ENCODE results near the gene APOH. TPM values are rescaled to one million over a fixed set of nuclear protein-coding genes. Genes with fewer than 3 reads are reported as not detected.

APOH gene
- total and polyA plus RNA-seq, 2 of the 13 experiments (the other 11 are each of a cell fraction or from before 2014, with no cell fraction given), result 4,846 to 5,748 TPM

DNA sequence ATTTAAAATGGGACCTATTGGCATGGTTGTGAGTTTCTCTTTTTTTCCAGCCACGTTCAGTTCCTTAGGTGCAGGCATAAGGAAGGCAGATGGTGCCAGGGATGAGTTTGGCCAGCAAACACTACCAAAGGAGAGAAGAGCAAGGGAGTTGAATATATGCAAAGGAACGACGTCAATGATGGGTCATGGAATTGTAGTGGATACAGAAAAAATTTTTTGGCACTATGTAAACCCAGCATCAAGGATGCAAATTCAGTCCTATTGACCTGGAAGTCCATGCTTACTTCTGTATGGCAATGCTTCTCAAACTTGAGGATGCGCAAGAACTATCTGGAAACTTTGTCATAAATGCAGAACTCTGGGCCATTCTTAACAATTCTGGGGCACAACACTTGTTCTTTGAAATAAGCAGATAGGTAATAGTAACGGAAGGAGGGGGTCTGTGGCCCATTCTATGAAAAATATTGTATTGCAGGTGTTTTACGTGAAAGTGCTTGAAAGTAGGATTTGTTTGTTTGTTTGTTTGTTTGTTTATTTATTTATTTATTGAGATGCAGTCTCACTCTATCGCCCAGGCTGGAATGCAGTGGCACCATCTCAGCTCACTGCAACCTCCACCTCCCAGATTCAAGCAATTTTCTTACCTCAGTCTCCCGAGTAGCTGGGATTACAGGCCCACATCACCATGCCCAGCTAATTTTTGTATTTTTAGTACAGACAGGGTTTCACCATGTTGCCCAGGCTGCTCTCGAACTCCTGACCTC, 18.0 kb downstream of the APOH start (continued):
- TF ChIP-seq, protein P1, sequence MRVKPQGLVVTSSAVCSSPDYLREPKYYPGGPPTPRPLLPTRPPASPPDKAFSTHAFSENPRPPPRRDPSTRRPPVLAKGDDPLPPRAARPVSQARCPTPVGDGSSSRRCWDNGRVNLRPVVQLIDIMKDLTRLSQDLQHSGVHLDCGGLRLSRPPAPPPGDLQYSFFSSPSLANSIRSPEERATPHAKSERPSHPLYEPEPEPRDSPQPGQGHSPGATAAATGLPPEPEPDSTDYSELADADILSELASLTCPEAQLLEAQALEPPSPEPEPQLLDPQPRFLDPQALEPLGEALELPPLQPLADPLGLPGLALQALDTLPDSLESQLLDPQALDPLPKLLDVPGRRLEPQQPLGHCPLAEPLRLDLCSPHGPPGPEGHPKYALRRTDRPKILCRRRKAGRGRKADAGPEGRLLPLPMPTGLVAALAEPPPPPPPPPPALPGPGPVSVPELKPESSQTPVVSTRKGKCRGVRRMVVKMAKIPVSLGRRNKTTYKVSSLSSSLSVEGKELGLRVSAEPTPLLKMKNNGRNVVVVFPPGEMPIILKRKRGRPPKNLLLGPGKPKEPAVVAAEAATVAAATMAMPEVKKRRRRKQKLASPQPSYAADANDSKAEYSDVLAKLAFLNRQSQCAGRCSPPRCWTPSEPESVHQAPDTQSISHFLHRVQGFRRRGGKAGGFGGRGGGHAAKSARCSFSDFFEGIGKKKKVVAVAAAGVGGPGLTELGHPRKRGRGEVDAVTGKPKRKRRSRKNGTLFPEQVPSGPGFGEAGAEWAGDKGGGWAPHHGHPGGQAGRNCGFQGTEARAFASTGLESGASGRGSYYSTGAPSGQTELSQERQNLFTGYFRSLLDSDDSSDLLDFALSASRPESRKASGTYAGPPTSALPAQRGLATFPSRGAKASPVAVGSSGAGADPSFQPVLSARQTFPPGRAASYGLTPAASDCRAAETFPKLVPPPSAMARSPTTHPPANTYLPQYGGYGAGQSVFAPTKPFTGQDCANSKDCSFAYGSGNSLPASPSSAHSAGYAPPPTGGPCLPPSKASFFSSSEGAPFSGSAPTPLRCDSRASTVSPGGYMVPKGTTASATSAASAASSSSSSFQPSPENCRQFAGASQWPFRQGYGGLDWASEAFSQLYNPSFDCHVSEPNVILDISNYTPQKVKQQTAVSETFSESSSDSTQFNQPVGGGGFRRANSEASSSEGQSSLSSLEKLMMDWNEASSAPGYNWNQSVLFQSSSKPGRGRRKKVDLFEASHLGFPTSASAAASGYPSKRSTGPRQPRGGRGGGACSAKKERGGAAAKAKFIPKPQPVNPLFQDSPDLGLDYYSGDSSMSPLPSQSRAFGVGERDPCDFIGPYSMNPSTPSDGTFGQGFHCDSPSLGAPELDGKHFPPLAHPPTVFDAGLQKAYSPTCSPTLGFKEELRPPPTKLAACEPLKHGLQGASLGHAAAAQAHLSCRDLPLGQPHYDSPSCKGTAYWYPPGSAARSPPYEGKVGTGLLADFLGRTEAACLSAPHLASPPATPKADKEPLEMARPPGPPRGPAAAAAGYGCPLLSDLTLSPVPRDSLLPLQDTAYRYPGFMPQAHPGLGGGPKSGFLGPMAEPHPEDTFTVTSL (CRISPR knock-in tag; IDR thresholded peaks at IDR 0.05; ENCODE audit: borderline replicate concordance), result no peak
- TF ChIP-seq, protein P2, sequence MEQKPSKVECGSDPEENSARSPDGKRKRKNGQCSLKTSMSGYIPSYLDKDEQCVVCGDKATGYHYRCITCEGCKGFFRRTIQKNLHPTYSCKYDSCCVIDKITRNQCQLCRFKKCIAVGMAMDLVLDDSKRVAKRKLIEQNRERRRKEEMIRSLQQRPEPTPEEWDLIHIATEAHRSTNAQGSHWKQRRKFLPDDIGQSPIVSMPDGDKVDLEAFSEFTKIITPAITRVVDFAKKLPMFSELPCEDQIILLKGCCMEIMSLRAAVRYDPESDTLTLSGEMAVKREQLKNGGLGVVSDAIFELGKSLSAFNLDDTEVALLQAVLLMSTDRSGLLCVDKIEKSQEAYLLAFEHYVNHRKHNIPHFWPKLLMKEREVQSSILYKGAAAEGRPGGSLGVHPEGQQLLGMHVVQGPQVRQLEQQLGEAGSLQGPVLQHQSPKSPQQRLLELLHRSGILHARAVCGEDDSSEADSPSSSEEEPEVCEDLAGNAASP (CRISPR knock-in tag; IDR thresholded peaks at IDR 0.05; ENCODE audit: borderline replicate concordance), result peak; percentile 30; the same call in 1 of the 2 replicates
- TF ChIP-seq SKI (IDR thresholded peaks at IDR 0.05; ENCODE audit: partially characterized antibody), result no peak
- TF ChIP-seq DRAP1 (CRISPR knock-in tag; IDR thresholded peaks at IDR 0.05), result no peak
- no peak for TF ChIP-seq ATF7 (IDR thresholded peaks at IDR 0.05)
- no peak for TF ChIP-seq ATF7 (CRISPR knock-in tag; IDR thresholded peaks at IDR 0.05)
- peak; percentile 60; the same call in 1 of the 2 replicates for TF ChIP-seq FOXP4 (CRISPR knock-in tag; IDR thresholded peaks at IDR 0.05)
- no peak for TF ChIP-seq ZSCAN20 (CRISPR knock-in tag; IDR thresholded peaks at IDR 0.05; ENCODE audit: borderline replicate concordance)
- no peak for TF ChIP-seq NPAS2 (CRISPR knock-in tag; IDR thresholded peaks at IDR 0.05; ENCODE audit: borderline replicate concordance)
- no peak for TF ChIP-seq ZNF558 (CRISPR knock-in tag; IDR thresholded peaks at IDR 0.05; ENCODE audit: borderline replicate concordance)
- no peak for TF ChIP-seq NONO (IDR thresholded peaks at IDR 0.05)
- TF ChIP-seq NONO (CRISPR knock-in tag; conservative IDR thresholded peaks at IDR 0.05), result no peak; the same call in 1 of the 2 replicates
- no peak for TF ChIP-seq ZNF800 (CRISPR knock-in tag; IDR thresholded peaks at IDR 0.05)
- no peak for TF ChIP-seq ZNF550 (CRISPR knock-in tag; IDR thresholded peaks at IDR 0.05; ENCODE audit: borderline replicate concordance)
- 0 out of 2 replicates have a peak, but pooled peaks have one; percentile 1 for TF ChIP-seq ZMAT3 (CRISPR knock-in tag; conservative IDR thresholded peaks at IDR 0.05)
- TF ChIP-seq LCORL (IDR thresholded peaks at IDR 0.05), result no peak
- no peak for TF ChIP-seq LCORL (CRISPR knock-in tag; IDR thresholded peaks at IDR 0.05)
- TF ChIP-seq ZNF775 (CRISPR knock-in tag; IDR thresholded peaks at IDR 0.05; ENCODE audit: borderline replicate concordance), result no peak

Measured in HepG2 (cell line).